HG02840 (cell line): Measurements from ENCODE around the gene UTP25.
A peak's percentile ranks its signal among the peaks of the same experiment; 100 is the strongest.

Source experiments
- ATAC-seq: cut with Tn5 transposase; IDR thresholded peaks from one replicate; pipeline ENCODE4 v1.9.1; 2021; ENCODE audit warnings: mild to moderate bottlenecking, moderate library complexity, moderate number of reproducible peaks; ENCODE audit not compliant: unreplicated experiment, low FRiP score

Gene UTP25

GRCh38 chr1:209805875-209806760, 21.7 kb upstream of the UTP25 start, which contains the start of gene IRF6:
Gene IRF6, minus strand, starts transcription at chr1:209806142. Its CDS starts 4,729 bp downstream, at chr1:209801413.
- peak; percentile 82 for ATAC-seq

- ATAC-seq = no peak
Observed at GRCh38 chr1:209807509-209807908, 20.3 kb upstream of the UTP25 start.

GRCh38 chr1:209808059-209808581, 19.7 kb upstream of the UTP25 start:
- ATAC-seq = no peak

- no peak for ATAC-seq
Observed at GRCh38 chr1:209809611-209810010, 18.2 kb upstream of the UTP25 start.

GRCh38 chr1:209810783-209811182, 17.0 kb upstream of the UTP25 start:
- ATAC-seq = no peak

GRCh38 chr1:209813902-209814301, 13.9 kb upstream of the UTP25 start:
- no peak for ATAC-seq

- no peak for ATAC-seq
Observed at GRCh38 chr1:209815490-209815889, 12.3 kb upstream of the UTP25 start.

GRCh38 chr1:209815931-209816341, 11.8 kb upstream of the UTP25 start:
- ATAC-seq = no peak

- no peak for ATAC-seq
Observed at GRCh38 chr1:209816923-209817322, 10.8 kb upstream of the UTP25 start.

GRCh38 chr1:209817691-209818090, 10.1 kb upstream of the UTP25 start:
- ATAC-seq = no peak

GRCh38 chr1:209819058-209819457, 8.7 kb upstream of the UTP25 start:
- no peak for ATAC-seq

- ATAC-seq = no peak
Observed at GRCh38 chr1:209820986-209821385, 6.8 kb upstream of the UTP25 start.

- ATAC-seq = no peak
Observed at GRCh38 chr1:209822706-209823105, 5.1 kb upstream of the UTP25 start.

- ATAC-seq = no peak
Observed at GRCh38 chr1:209823143-209824041, 4.4 kb upstream of the UTP25 start.

- no peak for ATAC-seq
Observed at GRCh38 chr1:209825591-209826434, 2.0 kb upstream of the UTP25 start.

GRCh38 chr1:209829716-209830115, 1.9 kb downstream of the UTP25 start:
- ATAC-seq = no peak

GRCh38 chr1:209830722-209831121, 3.0 kb downstream of the UTP25 start:
- no peak for ATAC-seq

GRCh38 chr1:209831615-209832014, 3.8 kb downstream of the UTP25 start:
- no peak for ATAC-seq

- ATAC-seq = no peak
Observed at GRCh38 chr1:209835782-209836298, 8.1 kb downstream of the UTP25 start.

- no peak for ATAC-seq
Observed at GRCh38 chr1:209837671-209838070, 9.9 kb downstream of the UTP25 start.
